H1 (cell line): Measurements from ENCODE around the gene INSIG1. TPM values are rescaled to one million over a fixed set of nuclear protein-coding genes. Genes with fewer than 3 reads are reported as not detected.

Experiments
- CTCF ChIA-PET: fragments of 300-600 bp; sonication (Branson Sonifier 250); formaldehyde crosslinking; loops from one replicate; lab custom pipeline; 2021; ENCODE audit not compliant: partially characterized antibody; lab: Charles Lee
- POLR2A ChIA-PET: fragments of 300-600 bp; sonication (Branson Sonifier 250); formaldehyde crosslinking; loops from one replicate; lab custom pipeline; 2021; ENCODE audit warnings: inconsistent platforms; ENCODE audit not compliant: partially characterized antibody; lab: Charles Lee
- DNase-seq, 2 experiments: peaks; one replicate each; pipeline versions ENCODE4 v3.0.0 to v3.0.0-alpha.2; 2010 to 2022; ENCODE audit warnings: low spot score in 2 of 2, low read depth in 1 of 2, mixed read lengths in 1 of 2
- FAIRE-seq: peaks from 2 replicates; lab custom pipeline; 2011; peaks lifted over from hg19 to GRCh38; lab: Jason Lieb, UNC
- H2AFZ ChIP-seq: 2 replicates; pipeline ENCODE4 v1.8.1; 2012; ENCODE audit warnings: low read length, inconsistent platforms
- H2AK5ac ChIP-seq: 2 replicates; pipeline ENCODE4 v1.6.1; 2013; ENCODE audit warnings: low read depth, low read length
- H2BK120ac ChIP-seq: replicated peaks from 2 replicates; pipeline ENCODE3; 2013; ENCODE audit warnings: low read depth, low read length, inconsistent platforms
- H2BK12ac ChIP-seq: 2 replicates; pipeline ENCODE4 v1.6.1; 2013; ENCODE audit warnings: low read depth, low read length
- H2BK15ac ChIP-seq: 2 replicates; pipeline ENCODE4 v1.6.1; 2013; ENCODE audit warnings: low read length
- H2BK20ac ChIP-seq: 2 replicates; pipeline ENCODE4 v1.6.1; 2013; ENCODE audit warnings: low read length
- H2BK5ac ChIP-seq: 2 replicates; pipeline ENCODE4 v1.6.1; 2013; ENCODE audit warnings: low read depth, low read length
- H3K14ac ChIP-seq: 2 replicates; pipeline ENCODE4 v1.6.1; 2013; ENCODE audit warnings: inconsistent platforms; ENCODE audit not compliant: insufficient read length
- H3K18ac ChIP-seq: 2 replicates; pipeline ENCODE4 v1.6.1; 2013; ENCODE audit warnings: low read length; ENCODE audit errors: extremely low read depth
- H3K23ac ChIP-seq: 2 replicates; pipeline ENCODE4 v1.6.1; 2013; ENCODE audit warnings: inconsistent platforms; ENCODE audit not compliant: insufficient read length
- H3K23me2 ChIP-seq: 2 replicates; pipeline ENCODE4 v1.6.1; 2013; ENCODE audit warnings: low read depth, low read length
- H3K27ac ChIP-seq: 2 replicates; pipeline ENCODE4 v1.6.1; 2011; ENCODE audit warnings: low read depth, low read length, inconsistent platforms
- H3K27me3 ChIP-seq, 4 experiments: replicated peaks in 1 of 4; 1 replicate in 1 of 4; 2 replicates in 3 of 4; pipeline versions ENCODE4 v1.6.1 to v1.8.1; 2011 to 2013; ENCODE audit warnings: low read length in 3 of 4, mild to moderate bottlenecking in 3 of 4, inconsistent platforms in 2 of 4, mixed read lengths in 2 of 4, moderate library complexity in 1 of 4; ENCODE audit not compliant: control insufficient read depth in 3 of 4, insufficient read depth in 3 of 4; ENCODE audit errors: extremely low read depth in 1 of 4
- H3K36me3 ChIP-seq, 4 experiments: 2 replicates each; pipeline versions ENCODE4 v1.6.1 to v1.8.1; 2011 to 2013; ENCODE audit warnings: mild to moderate bottlenecking in 4 of 4, low read length in 3 of 4, moderate library complexity in 2 of 4, control low read depth in 1 of 4, inconsistent platforms in 1 of 4; ENCODE audit not compliant: insufficient read depth in 4 of 4, control insufficient read depth in 2 of 4
- H3K4ac ChIP-seq: replicated peaks from 2 replicates; pipeline ENCODE3; 2013; ENCODE audit warnings: low read length, low read depth, mixed read lengths, inconsistent platforms; ENCODE audit not compliant: insufficient read length
- H3K4me1 ChIP-seq, 4 experiments: replicated peaks in 1 of 4; 1 replicate in 1 of 4; 2 replicates in 3 of 4; pipeline versions ENCODE4 v1.6.1 to v1.8.1; 2011 to 2013; ENCODE audit warnings: low read length in 3 of 4, inconsistent platforms in 2 of 4, mixed read lengths in 1 of 4; ENCODE audit not compliant: insufficient read depth in 4 of 4, control insufficient read depth in 3 of 4
- H3K4me2 ChIP-seq, 2 experiments: 2 replicates each; pipeline versions ENCODE4 v1.6.1 to v1.8.1; 2011 to 2013; ENCODE audit warnings: low read depth in 2 of 2, low read length in 2 of 2, control low read depth in 1 of 2, inconsistent platforms in 1 of 2, mild to moderate bottlenecking in 1 of 2; ENCODE audit not compliant: insufficient read depth in 1 of 2
- H3K4me3 ChIP-seq, 4 experiments: fragments of 200-600, 300-600 bp in 1 of 4; sonication (generic), shearing (Covaris generic), sonication (Bioruptor Twin) in 1 of 4; 2 replicates each; pipeline versions ENCODE4 v1.5.1 to v1.8.1; 2011 to 2016; ENCODE audit warnings: low read length in 4 of 4, low read depth in 3 of 4, control low read depth in 2 of 4, inconsistent platforms in 2 of 4, mild to moderate bottlenecking in 2 of 4, mixed read lengths in 1 of 4, moderate library complexity in 1 of 4; ENCODE audit not compliant: insufficient read depth in 2 of 4; ENCODE audit errors: extremely low read depth in 1 of 4
- H3K56ac ChIP-seq: replicated peaks from 2 replicates; pipeline ENCODE3; 2013; ENCODE audit warnings: low read depth, mild to moderate bottlenecking, mixed read lengths, low read length, inconsistent platforms; ENCODE audit not compliant: insufficient read length
- H3K79me1 ChIP-seq: 2 replicates; pipeline ENCODE4 v1.6.1; 2013; ENCODE audit warnings: low read depth, low read length, control low read depth
- H3K79me2 ChIP-seq, 2 experiments: 2 replicates each; pipeline versions ENCODE4 v1.6.1 to v1.8.1; 2012 to 2013; ENCODE audit warnings: low read length in 2 of 2, mild to moderate bottlenecking in 2 of 2, inconsistent platforms in 1 of 2; ENCODE audit not compliant: insufficient read depth in 2 of 2, control insufficient read depth in 1 of 2
- H3K9ac ChIP-seq, 4 experiments: replicated peaks in 1 of 4; 1 replicate in 1 of 4; 2 replicates in 3 of 4; pipeline versions ENCODE4 v1.6.1 to v1.8.1; 2011 to 2013; ENCODE audit warnings: low read depth in 3 of 4, low read length in 3 of 4, control low read depth in 2 of 4, mild to moderate bottlenecking in 2 of 4, moderate library complexity in 2 of 4, inconsistent platforms in 1 of 4; ENCODE audit errors: extremely low read depth in 1 of 4
- H3K9me3 ChIP-seq, 2 experiments: 2 replicates each; pipeline versions ENCODE4 v1.6.1 to v1.8.1; 2012 to 2013; ENCODE audit warnings: mild to moderate bottlenecking in 2 of 2, moderate library complexity in 2 of 2, control low read depth in 1 of 2, inconsistent platforms in 1 of 2, low read depth in 1 of 2, low read length in 1 of 2, mixed read lengths in 1 of 2; ENCODE audit not compliant: insufficient read depth in 2 of 2
- H4K20me1 ChIP-seq, 2 experiments: replicated peaks in 1 of 2; 2 replicates each; pipeline versions ENCODE3 to v1.8.1; 2011 to 2013; ENCODE audit warnings: inconsistent platforms in 2 of 2, low read length in 2 of 2, mild to moderate bottlenecking in 1 of 2; ENCODE audit not compliant: insufficient read depth in 2 of 2, control insufficient read depth in 1 of 2
- H4K5ac ChIP-seq: 2 replicates; pipeline ENCODE4 v1.6.1; 2013; ENCODE audit warnings: low read length, low read depth, mixed read lengths, inconsistent platforms; ENCODE audit not compliant: insufficient read length
- H4K8ac ChIP-seq: 2 replicates; pipeline ENCODE4 v1.8.0; 2013; ENCODE audit warnings: mild to moderate bottlenecking, moderate library complexity, low read length, inconsistent platforms; ENCODE audit not compliant: insufficient read depth; ENCODE audit errors: extremely low read depth
- H4K91ac ChIP-seq: replicated peaks from 2 replicates; pipeline ENCODE3; 2013; ENCODE audit warnings: low read length, mixed read lengths, inconsistent platforms; ENCODE audit not compliant: insufficient read length
- GTF2F1 ChIP-seq: IDR thresholded peaks from 2 replicates; pipeline ENCODE4 v1.6.1; 2012; ENCODE audit warnings: low read depth, low read length, improper control_type of control experiment, borderline replicate concordance
- RBBP5 ChIP-seq: IDR thresholded peaks from 2 replicates; pipeline ENCODE4 v1.7.1; 2012; ENCODE audit warnings: low read depth, mild to moderate bottlenecking, inconsistent platforms, low read length, moderate library complexity, borderline replicate concordance
- WGBS, 2 experiments: shearing (Covaris generic) in 1 of 2; methylation state at CpG; one replicate each; pipeline versions ENCODE4 v1.1.6 to v1.1.7; 2013 to 2015; ENCODE audit warnings: low lambda C conversion rate in 2 of 2, mixed read lengths in 2 of 2, inconsistent platforms in 1 of 2, low coverage in 1 of 2, missing lambda C conversion rate in 1 of 2; ENCODE audit not compliant: insufficient replicate concordance in 2 of 2, insufficient coverage in 1 of 2, insufficient read length in 1 of 2; ENCODE audit errors: extremely low coverage in 1 of 2, missing lambda C conversion rate in 1 of 2; 5-methylcytosine and 5-hydroxymethylcytosine counted together
- polyA plus RNA-seq, 7 experiments: library from polyadenylated mRNA; depleted of rRNA in 3 of 7; stranded (reverse) in 5 of 7; unstranded in 2 of 7; fragments of >200 nt in 5 of 7; fragments of 200-250 nt in 2 of 7; gene quantifications; 1 replicate in 5 of 7; 2 replicates in 1 of 7; 4 replicates in 1 of 7; pipeline versions ENCODE4 v1.2.1 to v1.2.3, GENCODE V29; 2011 to 2013; ENCODE audit warnings: missing spikeins in 2 of 7, mixed read lengths in 2 of 7
- total RNA-seq: library from RNA; stranded (reverse); fragmentation: NEBNext Ultra II Directional; extraction: Animal tissue kit (Norgen Biotek cat#: 25700); gene quantifications from 2 replicates; pipeline ENCODE4 v1.2.1, GENCODE V29; 2021

The INSIG1 gene
- total and polyA plus RNA-seq, 2 of the 8 experiments (the other 6 are each of a cell fraction or from before 2014, with no cell fraction given), result 40.0 to 58.4 TPM

DNA sequence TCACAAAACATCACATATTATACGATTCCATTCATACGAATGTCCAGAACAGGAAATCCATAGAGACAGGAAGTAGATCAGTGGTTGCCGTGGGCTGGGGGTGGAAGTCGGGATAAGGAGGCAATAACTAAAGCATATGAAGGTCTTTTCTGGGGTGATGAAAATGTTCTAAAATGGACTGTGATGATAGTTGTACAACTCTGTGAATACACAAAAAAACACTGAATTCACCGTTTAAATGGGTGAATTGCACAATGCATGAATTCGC is 3.2 kb upstream of the INSIG1 start:
- Histone ChIP-seq H3K27me3 (no peaks in the 10 kb centered on the region), H2BK120ac (no peak overlapping the region), H2AFZ (no peak overlapping the region), H4K91ac (no peak overlapping the region), H2BK12ac (no peak overlapping the region), H3K18ac (no peak overlapping the region), H2BK5ac (no peak overlapping the region), H3K36me3 (peaks cover 0 to under 1% (median 0%) of the 10 kb centered on the region in 4 experiments; a peak in 1 of 8 replicates), H3K79me1 (no peaks in the 10 kb centered on the region), H3K4me1 (peaks cover 6 to 17% (median 10%) of the 10 kb centered on the region in 4 experiments; a peak in 6 of 7 replicates), H3K79me2 (peaks cover 2 to 11% of the 10 kb centered on the region in 2 experiments), H3K4me2 (no peak overlapping the region), H2BK15ac (no peak overlapping the region), H4K20me1 (peaks cover 4 to 6% of the 10 kb centered on the region in 2 experiments), H3K56ac (no peak overlapping the region), H3K27ac (no peak overlapping the region), H3K4ac (no peak overlapping the region), H4K5ac (no peak overlapping the region), H4K8ac (no peak overlapping the region), H2AK5ac (no peak overlapping the region), H3K4me3 (no peak overlapping the region), H3K23me2 (peaks cover 10% of the 10 kb centered on the region), H3K9ac (no peak overlapping the region), H3K9me3 (no peaks in the 10 kb centered on the region), H3K14ac (no peak overlapping the region), H3K23ac (no peak overlapping the region), H2BK20ac (no peak overlapping the region)
- no peak for TF ChIP-seq GTF2F1
- no peak for TF ChIP-seq RBBP5
- WGBS, 2 experiments, result 91% methylated on average over 6 of the region's 6 CpGs; no CpG with 5 or more reads in 1 of the 2 experiments
- no peak for FAIRE-seq
- DNase-seq, result no peak
- POLR2A ChIA-PET, result no interaction called here
- CTCF ChIA-PET, result interaction anchor here (1.1 to 2.3 kb wide), 2 partner anchors 11 to 380 kb away, joined by 3 to 8 read pairs; no protein-coding TSS in a partner anchor
